HG02943 (cell line): Measurements from ENCODE around the gene SLC22A23.

Experiments
- ATAC-seq: cut with Tn5 transposase; IDR thresholded peaks from one replicate; pipeline ENCODE4 v1.9.1; 2021; ENCODE audit warnings: mild to moderate bottlenecking, low read depth, moderate library complexity; ENCODE audit not compliant: unreplicated experiment

SLC22A23 gene

DNA sequence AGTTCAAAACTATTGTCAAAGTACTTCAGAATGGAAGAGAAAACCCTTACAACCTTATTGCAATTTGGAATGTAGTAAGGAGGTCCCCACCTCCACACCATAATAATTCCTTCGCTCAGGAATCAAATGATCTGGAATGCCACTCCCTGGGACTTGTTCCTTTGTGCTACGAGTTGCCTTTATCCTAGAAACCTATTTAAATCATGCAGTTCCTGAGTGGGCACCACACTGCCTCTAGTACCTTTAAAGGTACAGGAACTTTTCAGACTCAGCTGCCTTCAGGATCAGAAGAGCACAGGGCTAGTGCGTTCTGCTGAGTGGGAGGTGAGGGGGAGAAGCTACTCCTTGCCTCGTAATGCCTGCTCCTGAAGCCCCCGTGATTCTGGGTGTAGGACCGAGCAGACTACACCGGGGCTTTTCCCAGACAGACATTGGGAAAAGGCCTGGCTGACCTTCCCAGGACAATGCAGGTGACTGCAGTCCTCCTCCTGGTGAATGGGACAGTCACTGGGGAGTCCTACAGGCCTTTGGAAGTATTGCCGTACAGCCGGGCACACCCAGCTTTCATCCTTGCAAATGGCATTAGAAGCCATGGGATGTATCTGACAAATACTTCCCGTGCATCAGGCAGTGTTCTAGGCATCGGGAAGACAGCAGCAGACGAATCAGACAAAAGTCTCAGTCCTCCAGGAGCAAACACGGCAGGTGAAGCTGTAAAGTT lies 217.6 kb downstream of the SLC22A23 start:
- ATAC-seq, result no peak

- no peak for ATAC-seq
Observed at GRCh38 chr6:3237761-3238662, 218.8 kb downstream of the SLC22A23 start.

GRCh38 chr6:3236005-3236404 lies 220.8 kb downstream of the SLC22A23 start:
- no peak for ATAC-seq

DNA sequence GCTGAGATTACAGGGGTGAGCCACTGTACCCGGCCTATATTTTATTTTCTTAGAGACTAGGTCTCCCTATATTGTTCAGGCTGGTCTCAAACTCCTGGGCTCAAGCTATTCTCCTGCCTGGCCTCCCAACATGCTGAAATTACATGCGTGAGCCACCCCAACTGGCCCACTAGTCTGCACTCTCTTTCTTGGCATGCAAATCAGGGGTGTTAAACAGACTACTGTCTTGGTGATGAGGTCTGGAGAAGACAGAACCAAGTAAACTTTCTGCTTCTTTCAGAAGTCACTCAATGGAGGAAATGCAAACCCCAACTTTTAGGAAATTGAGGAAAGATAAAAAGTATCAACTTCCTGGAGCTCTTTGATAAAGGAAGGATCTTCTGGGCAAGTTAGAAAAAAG lies 221.4 kb downstream of the SLC22A23 start:
- ATAC-seq, result no peak

- ATAC-seq, result no peak
Observed at GRCh38 chr6:3233904-3234303, 222.9 kb downstream of the SLC22A23 start.

- no peak for ATAC-seq
Observed at GRCh38 chr6:3233321-3233720, 223.5 kb downstream of the SLC22A23 start.

DNA sequence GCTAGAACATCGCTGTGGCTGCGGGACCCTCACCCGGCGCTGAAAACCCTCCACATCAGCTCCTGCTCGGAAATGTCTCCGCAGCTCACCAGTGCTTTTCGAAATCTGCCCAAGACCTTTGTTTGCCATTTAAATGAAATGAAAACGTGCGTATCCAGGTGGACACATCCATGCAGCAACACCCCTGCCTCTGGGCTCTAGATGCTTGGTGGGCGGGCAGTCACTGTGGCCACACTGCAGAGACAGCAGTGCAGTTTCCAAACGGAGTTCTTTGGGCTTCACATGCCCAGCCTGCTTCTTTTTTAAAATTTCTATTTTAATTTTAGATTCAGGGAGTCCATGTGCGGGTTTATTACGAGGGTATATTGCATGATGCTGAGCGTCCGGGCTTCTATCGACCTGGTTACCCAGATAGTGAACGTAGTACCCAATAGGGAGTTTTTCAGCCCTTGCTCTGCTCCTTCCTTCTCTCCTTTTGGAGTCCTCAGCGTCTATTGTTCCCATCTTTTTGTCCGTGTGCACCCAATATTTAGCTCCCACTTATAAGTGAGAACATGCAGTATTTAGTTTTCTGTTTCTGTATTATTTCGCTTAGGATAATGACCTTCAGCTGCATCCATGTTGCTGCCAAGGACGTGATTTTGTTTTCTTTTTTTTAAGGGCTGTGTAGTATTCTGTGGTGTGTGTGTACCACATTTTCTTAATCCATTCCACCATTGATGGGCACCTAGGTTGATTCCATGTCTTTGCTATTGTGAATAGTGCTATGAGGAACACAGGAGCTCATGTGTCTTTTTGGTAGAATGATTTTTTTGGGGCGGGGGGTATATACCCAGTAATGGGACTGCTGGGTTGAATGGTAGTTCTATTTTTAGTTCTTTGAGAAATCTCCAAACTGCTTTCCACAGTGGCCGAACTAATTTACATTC lies 224.6 kb downstream of the SLC22A23 start:
- no peak for ATAC-seq

DNA sequence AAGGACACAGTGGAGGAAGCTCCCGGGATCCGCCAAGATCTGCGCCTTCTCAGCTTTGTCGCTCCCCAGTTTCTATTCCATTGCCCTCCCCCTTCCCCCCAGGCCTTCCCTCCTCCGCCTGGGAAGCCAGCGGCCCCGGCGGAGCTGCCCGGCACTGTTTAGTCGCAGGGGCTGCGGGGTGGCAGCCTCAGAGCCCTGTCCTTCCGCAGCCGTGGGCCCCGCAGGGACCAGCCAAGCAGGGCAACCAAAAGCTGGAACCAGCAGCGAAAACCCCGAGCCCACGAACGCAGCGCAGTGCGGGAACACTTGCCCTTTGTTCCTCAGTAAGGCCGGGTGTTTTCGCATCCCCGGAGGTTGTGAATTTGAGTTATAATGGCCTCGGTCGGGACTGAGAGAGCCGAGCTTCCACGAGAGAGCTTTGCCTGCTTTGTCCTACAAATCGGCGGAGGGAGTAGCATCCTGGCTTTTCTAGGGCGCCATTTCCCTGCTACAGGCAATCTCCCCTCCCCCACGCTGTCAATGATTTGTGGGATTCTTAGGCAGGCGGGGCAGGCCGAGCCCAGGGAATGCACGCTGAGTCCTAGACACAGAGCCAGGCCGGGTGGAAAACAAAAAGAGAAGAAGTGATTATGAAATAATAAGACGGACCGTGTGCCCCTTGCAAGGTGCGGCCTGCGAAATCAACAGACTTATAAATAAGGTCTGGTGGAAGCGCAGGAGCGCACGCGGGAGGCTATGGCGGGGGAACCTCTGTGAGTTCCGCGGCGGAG lies 225.4 kb downstream of the SLC22A23 start:
- no peak for ATAC-seq

GRCh38 chr6:3230900-3231246 lies 226.0 kb downstream of the SLC22A23 start:
- ATAC-seq, result no peak

- no peak for ATAC-seq
Observed at GRCh38 chr6:3230256-3230882, 226.5 kb downstream of the SLC22A23 start.

GRCh38 chr6:3229566-3230178 lies 227.2 kb downstream of the SLC22A23 start:
- ATAC-seq, result no peak

GRCh38 chr6:3228771-3229565 lies 227.9 kb downstream of the SLC22A23 start:
- no peak for ATAC-seq

GRCh38 chr6:3228046-3228671 lies 228.7 kb downstream of the SLC22A23 start:
- ATAC-seq, result no peak

GRCh38 chr6:3227363-3228045 lies 229.3 kb downstream of the SLC22A23 start, which contains the start of gene TUBB2B:
TSS of gene TUBB2B (minus strand) at chr6:3227653. CDS start at chr6:3227543, 110 bp downstream.
- ATAC-seq, result no peak

- ATAC-seq, result no peak
Observed at GRCh38 chr6:3226481-3227362, 230.1 kb downstream of the SLC22A23 start.

GRCh38 chr6:3226042-3226441 lies 230.8 kb downstream of the SLC22A23 start:
- no peak for ATAC-seq
